HEK293T (cell line): ENCODE data around the gene PGBD5.
"Not testable (repeated sequence)": the region's sequence is repeated elsewhere in the genome, so short reads cannot be mapped to it uniquely, and the experiment has no call there.

ENCODE experiments used
- CTCF ChIA-PET: fragments of 350-600 bp; formaldehyde crosslinking; extraction: SDS; loops from one replicate; lab custom pipeline; 2021; ENCODE audit warnings: antibody characterized with exemption, inconsistent platforms; lab: Yijun Ruan, JAX
- POLR2A ChIA-PET: fragments of 350-600 bp; formaldehyde crosslinking; extraction: SDS; loops from one replicate; lab custom pipeline; 2020; ENCODE audit warnings: antibody characterized with exemption, inconsistent platforms; lab: Yijun Ruan, JAX
- DNase-seq: peaks from one replicate; pipeline ENCODE4 v3.0.0; 2012; ENCODE audit warnings: mixed read lengths; ENCODE audit errors: extremely low spot score
- ARNT ChIP-seq: fragments of 450-650 bp; IDR thresholded peaks from 2 replicates; pipeline ENCODE4 v1.6.1; 2017; ENCODE audit warnings: mild to moderate bottlenecking
- BHLHE40 ChIP-seq: fragments of 450-650 bp; IDR thresholded peaks from 2 replicates; pipeline ENCODE4 v1.6.1; 2016; ENCODE audit warnings: mild to moderate bottlenecking, moderate library complexity, borderline replicate concordance
- CTBP1 ChIP-seq: fragments of 450-650 bp; IDR thresholded peaks from 2 replicates; pipeline ENCODE4 v1.6.1; 2016; ENCODE audit warnings: borderline replicate concordance
- ELF4 ChIP-seq: fragments of 450-650 bp; IDR thresholded peaks from 2 replicates; pipeline ENCODE4 v1.6.1; 2017; ENCODE audit warnings: antibody characterized with exemption
- FOXA1 ChIP-seq: fragments of 450-650 bp; IDR thresholded peaks from 2 replicates; pipeline ENCODE4 v1.6.1; 2016; ENCODE audit warnings: mild to moderate bottlenecking
- FOXK2 ChIP-seq: fragments of 450-650 bp; IDR thresholded peaks from 2 replicates; pipeline ENCODE4 v1.6.1; 2016; ENCODE audit warnings: mild to moderate bottlenecking
- FOXM1 ChIP-seq: fragments of 450-650 bp; IDR thresholded peaks from 2 replicates; pipeline ENCODE4 v1.6.1; 2017; ENCODE audit warnings: mild to moderate bottlenecking, borderline replicate concordance
- HDGF ChIP-seq: fragments of 450-650 bp; IDR thresholded peaks from 2 replicates; pipeline ENCODE4 v1.6.1; 2017; ENCODE audit warnings: antibody characterized with exemption, borderline replicate concordance
- L3MBTL2 ChIP-seq: fragments of 450-650 bp; conservative IDR thresholded peaks from 2 replicates; pipeline ENCODE4 v1.6.1; 2016; ENCODE audit warnings: mild to moderate bottlenecking
- LEF1 ChIP-seq: fragments of 450-650 bp; IDR thresholded peaks from 2 replicates; pipeline ENCODE4 v1.6.1; 2017; ENCODE audit warnings: mild to moderate bottlenecking, borderline replicate concordance
- NFRKB ChIP-seq: fragments of 450-650 bp; IDR thresholded peaks from 2 replicates; pipeline ENCODE4 v1.6.1; 2016; ENCODE audit warnings: mild to moderate bottlenecking, moderate library complexity
- SP1 ChIP-seq: fragments of 450-650 bp; IDR thresholded peaks from 2 replicates; pipeline ENCODE4 v1.6.1; 2017
- SUZ12 ChIP-seq: fragments of 450-650 bp; IDR thresholded peaks from 2 replicates; pipeline ENCODE4 v1.6.1; 2016; ENCODE audit warnings: mild to moderate bottlenecking
- TARDBP ChIP-seq: fragments of 450-650 bp; IDR thresholded peaks from 2 replicates; pipeline ENCODE4 v1.6.1; 2016
- ZNF384 ChIP-seq: fragments of 450-650 bp; IDR thresholded peaks from 2 replicates; pipeline ENCODE4 v1.6.1; 2016
- TF ChIP-seq, protein P1 (sequence below): fragments of 450-650 bp; IDR thresholded peaks from 2 replicates; pipeline ENCODE4 v1.6.1; 2016

PGBD5 gene, protein sequence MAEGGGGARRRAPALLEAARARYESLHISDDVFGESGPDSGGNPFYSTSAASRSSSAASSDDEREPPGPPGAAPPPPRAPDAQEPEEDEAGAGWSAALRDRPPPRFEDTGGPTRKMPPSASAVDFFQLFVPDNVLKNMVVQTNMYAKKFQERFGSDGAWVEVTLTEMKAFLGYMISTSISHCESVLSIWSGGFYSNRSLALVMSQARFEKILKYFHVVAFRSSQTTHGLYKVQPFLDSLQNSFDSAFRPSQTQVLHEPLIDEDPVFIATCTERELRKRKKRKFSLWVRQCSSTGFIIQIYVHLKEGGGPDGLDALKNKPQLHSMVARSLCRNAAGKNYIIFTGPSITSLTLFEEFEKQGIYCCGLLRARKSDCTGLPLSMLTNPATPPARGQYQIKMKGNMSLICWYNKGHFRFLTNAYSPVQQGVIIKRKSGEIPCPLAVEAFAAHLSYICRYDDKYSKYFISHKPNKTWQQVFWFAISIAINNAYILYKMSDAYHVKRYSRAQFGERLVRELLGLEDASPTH

DNA sequence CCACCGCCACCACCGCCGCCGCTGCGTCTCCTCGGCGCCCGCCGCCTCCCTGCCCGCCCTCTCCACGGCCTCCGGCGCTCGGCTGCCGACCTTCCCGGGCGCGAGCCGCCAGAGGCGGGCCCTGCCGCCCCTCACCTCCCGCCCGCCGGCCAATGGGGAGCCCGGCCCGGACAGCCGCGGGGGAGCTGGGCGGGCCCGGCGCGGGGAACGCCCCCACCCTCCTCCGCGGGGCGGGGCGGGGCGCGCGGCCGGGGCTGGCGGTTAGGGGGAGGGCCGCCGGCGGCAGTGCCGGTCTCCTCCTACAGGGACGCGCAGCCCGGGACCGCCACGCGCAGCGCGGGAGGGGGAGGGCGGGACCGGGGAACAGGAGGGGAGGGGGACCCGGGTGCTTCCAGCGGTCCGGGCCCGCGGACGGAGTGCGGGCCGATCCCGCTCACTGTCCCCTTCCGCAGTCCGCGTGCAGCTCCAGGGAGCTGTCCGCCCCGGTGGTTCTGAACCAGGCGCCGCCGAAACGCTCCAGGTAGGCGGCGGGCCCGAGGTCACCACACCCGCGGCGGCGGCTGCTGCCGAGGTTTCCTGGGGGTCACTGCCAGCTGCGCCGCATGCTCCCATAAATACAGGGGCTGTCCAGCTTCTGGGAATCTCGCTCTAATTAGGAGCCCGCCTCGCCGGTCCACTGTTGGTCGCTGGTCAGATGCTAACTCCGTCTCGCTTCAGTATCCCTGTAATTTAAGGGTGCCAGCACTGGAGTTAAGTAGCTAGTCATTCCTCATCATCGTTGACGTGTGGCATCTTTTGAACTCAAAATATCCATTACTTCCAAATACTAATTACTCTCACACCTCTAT lies at the start of gene PGBD5:
PGBD5 (minus strand) TSS at position 87 of the 848 bp plus-strand sequence. CDS start 404 bp downstream, outside the sequence.
- TF ChIP-seq L3MBTL2, result peak; percentile 62
- TF ChIP-seq FOXA1, result no peak
- DNase-seq, result peak; percentile 96
- ChIA-PET CTCF (no interaction called here), POLR2A (interaction anchor here (0.6 kb wide), 1 partner anchor 15 kb away, joined by 3 read pairs; no protein-coding TSS in a partner anchor)

GRCh38 chr1:230474924-230475323 lies 48.8 kb upstream of the PGBD5 start:
- CTCF ChIA-PET, POLR2A ChIA-PET, DNase-seq: not testable (repeated sequence)

DNA sequence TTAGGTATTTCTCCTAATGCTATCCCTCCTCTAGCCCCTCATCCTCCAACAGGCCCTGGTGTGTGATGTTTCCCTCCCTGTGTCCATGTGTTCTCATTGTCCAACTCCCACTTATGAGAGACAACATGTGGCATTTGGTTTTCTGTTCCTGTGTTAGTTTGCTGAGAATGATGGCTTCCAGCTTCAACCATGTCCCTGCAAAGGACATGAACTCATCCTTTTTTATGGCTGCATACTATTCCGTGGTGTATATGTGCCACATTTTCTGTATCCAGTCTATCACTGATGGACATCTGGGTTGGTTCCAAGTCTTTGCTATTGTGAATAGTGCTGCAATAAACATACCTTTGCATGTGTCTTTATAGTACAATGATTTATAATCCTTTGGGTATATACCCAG lies 44.6 kb upstream of the PGBD5 start:
- CTCF ChIA-PET, POLR2A ChIA-PET, DNase-seq: not testable (repeated sequence)

DNA sequence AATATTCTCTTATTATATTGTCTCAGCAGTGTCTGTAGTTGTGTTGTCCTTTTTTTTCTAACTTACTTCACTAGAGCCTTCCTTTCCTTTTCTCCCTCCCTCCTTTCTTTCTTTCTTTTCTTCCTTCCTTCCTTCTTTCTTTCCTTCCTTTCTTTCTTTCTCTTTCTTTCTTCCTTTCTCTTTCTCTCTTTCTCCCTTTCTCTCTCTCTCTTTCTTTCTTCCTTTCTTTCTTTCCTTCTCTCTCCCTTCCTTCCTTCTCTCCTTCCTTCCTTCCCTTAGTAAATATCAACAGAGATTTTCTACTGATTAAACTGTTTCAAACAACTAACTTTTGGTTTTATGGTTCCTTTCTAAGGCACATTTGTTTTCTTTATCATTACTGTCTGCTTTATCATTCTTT lies 43.1 kb upstream of the PGBD5 start:
- TF ChIP-seq ARNT, result no peak
- TF ChIP-seq TARDBP, result no peak
- no peak for TF ChIP-seq SUZ12
- no peak for TF ChIP-seq BHLHE40
- TF ChIP-seq CTBP1, result no peak
- no peak for TF ChIP-seq ELF4
- TF ChIP-seq LEF1, result no peak
- no peak for TF ChIP-seq SP1
- TF ChIP-seq ZNF384, result no peak
- no peak for TF ChIP-seq FOXA1
- TF ChIP-seq HDGF, result no peak
- no peak for TF ChIP-seq NFRKB
- POLR2A ChIA-PET, result no interaction called here
- CTCF ChIA-PET, result no interaction called here
- DNase-seq, result no peak

DNA sequence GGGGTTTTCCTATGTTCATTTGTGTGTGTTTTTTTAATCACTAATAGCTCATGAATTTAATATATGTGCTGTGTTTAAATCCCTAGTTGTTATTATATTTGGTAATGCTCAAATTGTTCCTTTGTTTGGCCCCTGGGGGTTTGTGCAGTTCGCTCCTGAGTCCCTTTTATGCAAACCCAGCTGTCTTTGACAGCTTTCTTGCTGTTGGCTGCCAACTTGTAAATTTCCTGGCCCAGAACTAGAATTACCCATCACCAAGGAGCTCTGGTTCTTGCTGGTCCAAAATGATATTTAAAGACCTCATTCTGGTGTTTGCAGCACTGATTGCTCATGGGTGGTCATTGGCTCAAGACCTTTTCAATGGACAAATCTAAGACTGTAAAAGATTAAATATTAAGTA lies 39.6 kb upstream of the PGBD5 start:
- no peak for TF ChIP-seq FOXA1
- TF ChIP-seq, protein P1, sequence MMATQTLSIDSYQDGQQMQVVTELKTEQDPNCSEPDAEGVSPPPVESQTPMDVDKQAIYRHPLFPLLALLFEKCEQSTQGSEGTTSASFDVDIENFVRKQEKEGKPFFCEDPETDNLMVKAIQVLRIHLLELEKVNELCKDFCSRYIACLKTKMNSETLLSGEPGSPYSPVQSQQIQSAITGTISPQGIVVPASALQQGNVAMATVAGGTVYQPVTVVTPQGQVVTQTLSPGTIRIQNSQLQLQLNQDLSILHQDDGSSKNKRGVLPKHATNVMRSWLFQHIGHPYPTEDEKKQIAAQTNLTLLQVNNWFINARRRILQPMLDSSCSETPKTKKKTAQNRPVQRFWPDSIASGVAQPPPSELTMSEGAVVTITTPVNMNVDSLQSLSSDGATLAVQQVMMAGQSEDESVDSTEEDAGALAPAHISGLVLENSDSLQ, result no peak
- no peak for TF ChIP-seq ARNT
- TF ChIP-seq FOXK2, result no peak
- TF ChIP-seq FOXM1, result no peak
- TF ChIP-seq NFRKB, result no peak
- no peak for TF ChIP-seq HDGF
- TF ChIP-seq ELF4, result no peak
- no peak for TF ChIP-seq SP1
- TF ChIP-seq CTBP1, result no peak
- TF ChIP-seq L3MBTL2, result no peak
- TF ChIP-seq TARDBP, result no peak
- TF ChIP-seq SUZ12, result no peak
- no peak for TF ChIP-seq LEF1
- TF ChIP-seq BHLHE40, result no peak
- no peak for TF ChIP-seq ZNF384
- CTCF ChIA-PET, result no interaction called here
- POLR2A ChIA-PET, result no interaction called here
- no peak for DNase-seq

DNA sequence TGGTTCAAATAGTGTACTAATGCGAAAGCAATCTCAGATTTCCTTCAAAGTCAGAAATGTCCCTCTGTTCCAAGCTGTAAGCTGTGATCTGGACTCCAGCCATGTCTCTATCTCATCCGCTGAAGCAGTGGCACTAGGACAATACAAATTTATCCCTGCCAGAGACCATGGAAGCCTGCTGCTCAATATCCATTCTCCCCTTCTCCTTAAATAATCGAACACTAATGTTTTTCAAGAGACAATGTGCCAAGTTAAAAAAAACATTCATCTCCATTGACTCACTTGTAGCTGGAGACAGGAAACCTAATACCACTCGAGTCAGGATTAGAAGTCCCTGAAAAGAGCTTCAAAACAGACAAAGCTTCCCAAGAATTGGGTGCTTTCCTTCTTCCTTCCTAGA lies 38.5 kb upstream of the PGBD5 start:
- CTCF ChIA-PET, result no interaction called here

More for the DNA sequence above, 38.5 kb upstream of the PGBD5 start:
- TF ChIP-seq SP1, result no peak
- TF ChIP-seq SUZ12, result no peak
- TF ChIP-seq TARDBP, result no peak
- no peak for TF ChIP-seq CTBP1
- no peak for TF ChIP-seq LEF1
- no peak for TF ChIP-seq FOXA1
- TF ChIP-seq ELF4, result no peak
- no peak for TF ChIP-seq FOXK2
- no peak for TF ChIP-seq FOXM1
- no peak for TF ChIP-seq ARNT
- TF ChIP-seq, protein P1, result no peak
- no peak for TF ChIP-seq ZNF384
- TF ChIP-seq BHLHE40, result no peak
- no peak for TF ChIP-seq HDGF
- TF ChIP-seq L3MBTL2, result no peak
- TF ChIP-seq NFRKB, result no peak
- no peak for DNase-seq
- POLR2A ChIA-PET, result no interaction called here
